Naive thymus-derived CD8-positive, alpha-beta T cell (primary cell): ENCODE data around the gene LGALS8. TPM values are rescaled to one million over a fixed set of nuclear protein-coding genes. Genes with fewer than 3 reads are reported as not detected.
"Not testable (repeated sequence)": the region's sequence is repeated elsewhere in the genome, so short reads cannot be mapped to it uniquely, and the experiment has no call there.

Experiments
- ATAC-seq, 2 donors: fragments of 150-1000 bp; cut with Tn5 transposase in 1 of 2; sonication (Bioruptor Pico), chemical (Tn5 transposase) in 1 of 2; 1 replicate in 1 of 2; 2 replicates in 1 of 2; pipeline ENCODE4 v1.10.0; 2021; ENCODE audit warnings: mild to moderate bottlenecking in 2 of 2, moderate library complexity in 2 of 2
- POLR2A ChIA-PET: fragments of 350-600 bp; sonication (Branson Sonifier 250); formaldehyde crosslinking; loops from one replicate; lab custom pipeline; 2021; ENCODE audit warnings: antibody characterized with exemption; lab: Charles Lee
- DNase-seq, 10 donors: peaks; one replicate each; pipeline versions ENCODE4 v3.0.0 to v3.0.0-alpha.2; 2020 to 2022
- H3K27ac Mint-ChIP-seq, 10 donors: one replicate each; pipeline ENCODE4 v1.8.0; 2020 to 2022; ENCODE audit warnings: mild to moderate bottlenecking in 10 of 10, mixed read lengths in 10 of 10, moderate library complexity in 4 of 10, inconsistent platforms in 1 of 10
- H3K27me3 Mint-ChIP-seq, 5 donors: one replicate each; pipeline ENCODE4 v1.8.0; 2021 to 2022; ENCODE audit warnings: mixed read lengths in 5 of 5
- H3K36me3 Mint-ChIP-seq, 3 donors: one replicate each; pipeline ENCODE4 v1.8.0; 2020 to 2022; ENCODE audit warnings: mixed read lengths in 3 of 3, mild to moderate bottlenecking in 2 of 3, inconsistent platforms in 1 of 3
- H3K4me1 Mint-ChIP-seq, 4 donors: one replicate each; pipeline ENCODE4 v1.8.0; 2021 to 2022; ENCODE audit warnings: mixed read lengths in 4 of 4
- H3K4me3 Mint-ChIP-seq, 10 donors: one replicate each; pipeline ENCODE4 v1.8.0; 2020 to 2022; ENCODE audit warnings: mild to moderate bottlenecking in 10 of 10, mixed read lengths in 10 of 10, moderate library complexity in 6 of 10, inconsistent platforms in 1 of 10
- H3K9me3 Mint-ChIP-seq, 9 donors: one replicate each; pipeline ENCODE4 v1.8.0; 2020 to 2022; ENCODE audit warnings: mixed read lengths in 9 of 9, mild to moderate bottlenecking in 3 of 9, inconsistent platforms in 1 of 9, moderate library complexity in 1 of 9
- polyA plus RNA-seq, 3 donors: library from polyadenylated mRNA; unstranded; fragments of 300-500 nt; fragmentation: Illumina TruSeq; gene quantifications; one replicate each; pipeline ENCODE4 v1.2.3, GENCODE V29; 2021
- total RNA-seq, 8 experiments: library from RNA in 2 of 8; stranded (reverse) in 2 of 8; gene quantifications; one replicate each; pipeline ENCODE4 v1.2.3 and lab custom pipeline; 2021 to 2026

The LGALS8 gene
- total and polyA plus RNA-seq, 5 experiments from 2014 or later, result 29.3 to 113 (median 40.8) TPM

DNA sequence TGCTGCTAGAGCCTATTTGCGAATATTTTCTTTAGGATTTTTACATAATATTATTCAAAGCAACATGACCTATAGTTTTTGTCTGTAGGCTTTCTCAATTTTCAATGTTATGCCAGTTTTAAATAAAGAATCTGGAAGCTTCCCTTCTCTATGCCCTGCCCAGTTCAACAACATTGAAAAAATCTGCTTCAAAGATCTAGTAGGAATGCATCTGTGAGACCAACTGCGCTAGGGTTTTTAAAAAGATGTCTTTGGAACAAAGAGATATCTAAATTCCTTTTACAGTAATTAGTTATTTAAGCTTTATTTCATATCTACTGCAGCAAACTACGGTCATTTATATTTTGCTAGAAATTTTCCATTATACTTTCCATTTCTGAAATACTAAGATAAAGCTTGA is 54.9 kb downstream of the LGALS8 start:
- DNase-seq (no peak), ATAC-seq (no peak)
- no peak overlapping the region for H3K4me3 Mint-ChIP-seq
- peaks cover 14 to 94% (median 16%) of the 10 kb centered on the region in 3 donors for H3K36me3 Mint-ChIP-seq
- H3K4me1 Mint-ChIP-seq, result no peaks in the 10 kb centered on the region
- POLR2A ChIA-PET, result no interaction called here
- H3K27ac Mint-ChIP-seq, result no peak overlapping the region
- no peaks in the 10 kb centered on the region for H3K9me3 Mint-ChIP-seq
- H3K27me3 Mint-ChIP-seq, result no peaks in the 10 kb centered on the region

DNA sequence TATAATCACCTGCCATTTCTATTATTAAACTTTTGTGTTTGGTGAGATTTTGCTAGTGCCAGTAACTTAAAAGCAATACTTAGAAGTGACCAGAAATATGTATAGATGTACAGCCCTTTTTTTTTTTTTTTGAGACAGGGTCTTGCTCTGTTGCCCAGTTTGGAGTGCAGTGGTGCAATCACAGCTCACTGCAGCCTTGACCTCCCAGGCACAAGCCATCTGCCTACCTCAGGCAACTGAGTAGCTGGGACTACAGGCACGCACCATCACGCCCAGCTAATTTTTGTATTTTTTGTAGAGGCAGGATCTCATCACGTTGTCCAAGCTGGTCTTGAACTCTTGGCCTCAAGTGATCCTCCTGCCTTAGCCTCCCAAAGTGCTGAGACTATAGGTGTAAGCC is 56.6 kb downstream of the LGALS8 start:
- H3K27ac Mint-ChIP-seq, H3K9me3 Mint-ChIP-seq, ATAC-seq, H3K4me3 Mint-ChIP-seq, H3K4me1 Mint-ChIP-seq, H3K27me3 Mint-ChIP-seq, DNase-seq, POLR2A ChIA-PET: not testable (repeated sequence)
- H3K36me3 Mint-ChIP-seq, result peaks cover 17 to 97% (median 25%) of the 10 kb centered on the region in 3 donors

DNA sequence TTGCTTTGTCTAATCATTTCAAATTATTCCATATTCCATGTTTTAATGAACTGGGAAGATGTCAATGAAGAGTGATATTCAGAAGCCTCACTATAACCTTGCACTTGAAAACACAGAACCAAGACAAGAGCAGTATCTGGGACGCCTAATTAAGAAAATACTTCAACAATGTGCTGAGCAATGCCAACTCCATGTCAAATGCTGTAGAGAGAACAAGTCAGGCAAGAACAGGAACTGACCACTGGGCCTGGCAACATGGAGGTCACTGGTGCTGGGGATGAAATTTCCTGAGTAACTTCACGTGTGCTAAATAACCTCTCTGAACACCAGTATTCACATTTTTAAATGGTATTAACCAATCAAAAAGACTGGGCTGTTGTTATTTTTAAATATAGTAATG is 57.7 kb downstream of the LGALS8 start:
- peaks cover 10 to 96% (median 23%) of the 10 kb centered on the region in 3 donors for H3K36me3 Mint-ChIP-seq
- POLR2A ChIA-PET, result no interaction called here
- H3K27me3 Mint-ChIP-seq, result no peaks in the 10 kb centered on the region
- no peak overlapping the region for H3K4me3 Mint-ChIP-seq
- ATAC-seq (no peak), DNase-seq (no peak)
- H3K4me1 Mint-ChIP-seq, result peaks cover 0 to 2% (median 0%) of the 10 kb centered on the region in 4 donors
- H3K27ac Mint-ChIP-seq, result no peak overlapping the region
- no peaks in the 10 kb centered on the region for H3K9me3 Mint-ChIP-seq

DNA sequence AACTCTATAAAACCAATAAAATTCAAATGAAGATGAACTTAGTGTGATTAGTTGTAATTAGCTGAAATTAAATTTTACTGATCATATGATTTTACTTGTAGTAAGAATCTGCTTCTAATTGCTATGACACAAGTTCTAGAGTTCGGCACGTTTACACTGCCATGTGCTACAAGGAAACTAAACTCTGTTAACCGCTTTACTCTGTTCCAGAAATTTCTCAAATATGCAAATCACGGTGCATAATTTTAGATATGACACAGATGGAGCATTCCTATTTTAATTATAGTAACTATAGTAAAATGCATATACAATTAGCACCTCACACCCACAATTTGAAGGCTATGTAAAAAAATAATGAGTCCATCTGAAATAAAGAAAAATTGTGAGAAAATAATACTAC is 65.7 kb downstream of the LGALS8 start:
- Mint-ChIP-seq H3K27ac (no peak overlapping the region), H3K27me3 (no peaks in the 10 kb centered on the region), H3K4me3 (no peak overlapping the region), H3K4me1 (peaks cover 0 to 2% (median 0%) of the 10 kb centered on the region in 4 donors), H3K9me3 (no peaks in the 10 kb centered on the region), H3K36me3 (peaks cover 11 to 95% (median 43%) of the 10 kb centered on the region in 3 donors)
- no peak for ATAC-seq
- POLR2A ChIA-PET, result no interaction called here
- DNase-seq, result no peak

DNA sequence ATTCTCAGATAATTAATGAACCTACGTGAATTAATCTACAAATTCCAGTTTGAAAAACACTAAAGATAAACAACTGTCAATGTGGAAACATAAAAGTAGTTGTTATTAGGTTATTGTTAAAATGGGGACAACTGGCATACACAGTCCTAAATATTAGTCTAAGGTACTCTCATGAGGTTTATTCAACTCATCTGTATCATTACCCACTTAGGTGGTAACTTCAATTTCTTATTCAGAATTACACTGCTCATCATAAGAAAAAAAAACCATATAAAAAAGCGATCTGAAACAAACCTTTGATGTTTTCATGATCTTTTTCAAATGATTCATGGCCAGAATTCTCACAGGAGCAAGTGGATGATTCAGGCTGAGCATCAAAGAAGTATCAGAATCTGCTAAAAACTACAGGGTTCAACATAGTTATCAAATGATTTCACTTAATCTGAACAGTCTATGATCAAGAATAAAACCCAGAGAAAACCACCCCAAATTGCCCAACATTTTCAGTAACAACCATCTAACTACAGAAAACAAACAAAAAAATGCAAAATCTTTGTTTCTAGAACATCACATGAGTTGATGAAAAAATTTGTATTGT is 66.9 kb downstream of the LGALS8 start:
- peaks cover 6 to 93% (median 38%) of the 10 kb centered on the region in 3 donors for H3K36me3 Mint-ChIP-seq
- DNase-seq, result no peak

DNA sequence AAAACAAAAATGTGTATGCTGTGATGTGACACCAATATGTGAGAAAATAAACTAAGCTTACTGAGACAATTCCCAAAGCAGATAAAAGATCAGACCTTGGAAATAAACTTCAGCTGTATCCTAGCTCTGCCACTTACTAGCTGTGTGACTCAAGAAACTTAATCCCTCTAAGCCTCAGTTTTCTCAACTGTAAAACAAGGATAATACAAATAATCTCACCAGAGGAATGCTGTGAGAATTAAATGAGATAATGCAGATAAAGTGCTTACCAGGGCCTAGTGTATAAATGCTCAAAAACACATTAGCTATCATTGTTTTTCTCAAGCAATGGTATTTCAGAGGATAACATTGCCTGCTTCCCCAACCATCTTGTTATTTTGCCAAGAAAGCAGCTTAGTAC is 78.4 kb downstream of the LGALS8 start:
- no peak for ATAC-seq
- peak overlapping the region in 2 of 10 donors; percentile 11 to 92 for H3K27ac Mint-ChIP-seq
- peaks cover 0 to 51% (median 9%) of the 10 kb centered on the region in 3 donors for H3K36me3 Mint-ChIP-seq
- H3K4me1 Mint-ChIP-seq, result peaks cover 6 to 48% (median 40%) of the 10 kb centered on the region in 4 donors
- no peaks in the 10 kb centered on the region for H3K9me3 Mint-ChIP-seq
- peak overlapping the region in 3 of 10 donors; percentile 77 to 98 (median 97) for H3K4me3 Mint-ChIP-seq
- H3K27me3 Mint-ChIP-seq, result peaks cover 0 to 2% (median 0%) of the 10 kb centered on the region in 5 donors
- POLR2A ChIA-PET, result no interaction called here
- DNase-seq, result no peak

More for the DNA sequence above, 66.9 kb downstream of the LGALS8 start:
- H3K27me3 Mint-ChIP-seq, result no peaks in the 10 kb centered on the region
- POLR2A ChIA-PET, result no interaction called here
- no peak overlapping the region for H3K4me3 Mint-ChIP-seq
- H3K27ac Mint-ChIP-seq, result no peak overlapping the region
- no peaks in the 10 kb centered on the region for H3K4me1 Mint-ChIP-seq
- H3K9me3 Mint-ChIP-seq, result no peaks in the 10 kb centered on the region
- ATAC-seq, result no peak

Other genes with a start within 250 kb of the LGALS8 start
- gene ERO1B, start 242.0 kb upstream of the LGALS8 start, total RNA-seq, result 10 to 100 TPM; 21.2 to 25.3 TPM
- gene ERO1B, start 242.0 kb upstream of the LGALS8 start, polyA plus RNA-seq, result 1 to 10 TPM; 1.9 to 3.2 (median 2.3) TPM
- gene EDARADD, start 129.7 kb upstream of the LGALS8 start, total RNA-seq, result under 1 TPM; 0.38 to 0.68 TPM
- 1 to 10 TPM in 1 of 3 donors, under 1 TPM in 2; 0.20 to 2.5 (median 0.32) TPM for gene EDARADD, start 129.7 kb upstream of the LGALS8 start, polyA plus RNA-seq
- 10 to 100 TPM; 50.6 to 50.9 TPM for gene HEATR1, start 80.5 kb downstream of the LGALS8 start, total RNA-seq
- 10 to 100 TPM; 11.0 to 14.1 (median 12.1) TPM for gene HEATR1, start 80.5 kb downstream of the LGALS8 start, polyA plus RNA-seq
- under 1 TPM in 1 of 2 experiments, not detected in 1; 0.36 TPM for gene ACTN2, start 162.5 kb downstream of the LGALS8 start, total RNA-seq
- not detected for gene ACTN2, start 162.5 kb downstream of the LGALS8 start, polyA plus RNA-seq